ENCODE results near the gene HMGCLL1. TPM values are rescaled to one million over a fixed set of nuclear protein-coding genes. Genes with fewer than 3 reads are reported as not detected.

The HMGCLL1 gene
- total RNA-seq, 3 donors from 2014 or later: 0.27 to 1.0 (median 0.46) TPM

DNA sequence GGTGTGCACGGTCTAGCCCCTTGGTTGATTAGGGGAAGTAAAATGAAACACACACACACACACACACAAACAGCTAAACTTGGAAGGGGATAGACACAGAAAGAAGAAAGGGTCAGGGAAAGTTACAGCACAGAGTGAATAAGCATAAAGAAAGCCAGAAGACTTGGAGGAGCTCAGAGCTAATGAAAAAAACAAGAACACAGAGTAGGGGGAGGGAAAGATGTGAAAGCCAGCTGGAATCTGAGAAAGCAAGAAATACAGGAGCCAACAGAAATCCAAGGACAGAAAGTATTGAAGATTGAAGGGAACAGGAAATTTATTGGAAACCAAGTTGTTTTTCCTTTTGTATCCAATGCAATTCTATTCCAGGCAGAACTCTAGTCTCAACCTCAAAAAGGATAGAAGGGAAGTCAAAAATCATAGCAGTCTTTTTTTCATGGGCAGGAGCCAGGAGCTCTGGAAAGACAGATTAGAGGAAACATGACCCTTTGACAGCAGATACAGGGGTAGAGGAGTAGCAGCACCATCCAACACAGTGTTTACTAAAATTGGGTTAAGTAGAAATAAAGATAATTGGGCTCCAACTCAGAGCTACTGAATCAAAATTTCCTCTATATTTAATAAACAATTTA, 10.1 kb downstream of the HMGCLL1 start:
- DNase-seq (no peak), ATAC-seq (no peak)
- TF ChIP-seq, protein P1, sequence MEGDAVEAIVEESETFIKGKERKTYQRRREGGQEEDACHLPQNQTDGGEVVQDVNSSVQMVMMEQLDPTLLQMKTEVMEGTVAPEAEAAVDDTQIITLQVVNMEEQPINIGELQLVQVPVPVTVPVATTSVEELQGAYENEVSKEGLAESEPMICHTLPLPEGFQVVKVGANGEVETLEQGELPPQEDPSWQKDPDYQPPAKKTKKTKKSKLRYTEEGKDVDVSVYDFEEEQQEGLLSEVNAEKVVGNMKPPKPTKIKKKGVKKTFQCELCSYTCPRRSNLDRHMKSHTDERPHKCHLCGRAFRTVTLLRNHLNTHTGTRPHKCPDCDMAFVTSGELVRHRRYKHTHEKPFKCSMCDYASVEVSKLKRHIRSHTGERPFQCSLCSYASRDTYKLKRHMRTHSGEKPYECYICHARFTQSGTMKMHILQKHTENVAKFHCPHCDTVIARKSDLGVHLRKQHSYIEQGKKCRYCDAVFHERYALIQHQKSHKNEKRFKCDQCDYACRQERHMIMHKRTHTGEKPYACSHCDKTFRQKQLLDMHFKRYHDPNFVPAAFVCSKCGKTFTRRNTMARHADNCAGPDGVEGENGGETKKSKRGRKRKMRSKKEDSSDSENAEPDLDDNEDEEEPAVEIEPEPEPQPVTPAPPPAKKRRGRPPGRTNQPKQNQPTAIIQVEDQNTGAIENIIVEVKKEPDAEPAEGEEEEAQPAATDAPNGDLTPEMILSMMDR (IDR thresholded peaks at IDR 0.05): no peak
- no peaks in the 10 kb centered on the region for H3K4me1 ChIP-seq (ENCODE audit: low read depth)
- H3K9me3 ChIP-seq: no peaks in the 10 kb centered on the region
- intact Hi-C loops (cut with DNase I, micrococcal nuclease): no loop called here
- H3K36me3 ChIP-seq (ENCODE audit: low read depth): no peaks in the 10 kb centered on the region
- no peak overlapping the region for H3K4me3 ChIP-seq

DNA sequence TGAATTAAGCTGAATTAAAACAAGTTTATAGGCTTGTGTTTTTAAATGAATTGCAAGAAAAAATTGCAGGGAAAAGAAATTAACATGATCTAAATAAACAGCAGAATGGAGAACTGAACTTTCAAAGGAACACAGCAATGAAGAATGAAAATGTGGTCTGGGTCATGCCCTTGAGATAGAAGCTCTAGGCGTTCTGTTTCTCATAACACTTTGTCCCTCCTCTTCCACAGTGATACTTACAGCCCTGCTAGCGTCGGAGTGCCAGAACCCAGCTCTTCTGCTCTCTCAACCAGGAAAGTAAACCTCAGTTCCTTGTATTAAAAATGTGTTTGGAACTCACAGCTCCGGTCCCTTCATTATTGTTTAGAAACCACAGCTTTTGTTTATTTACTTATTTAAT, 11.4 kb downstream of the HMGCLL1 start:
- DNase-seq: no peak
- H3K4me3 ChIP-seq: no peak overlapping the region
- no peaks in the 10 kb centered on the region for H3K36me3 ChIP-seq (ENCODE audit: low read depth)
- TF ChIP-seq, protein P1 (IDR thresholded peaks at IDR 0.05): no peak
- H3K4me1 ChIP-seq (ENCODE audit: low read depth): no peaks in the 10 kb centered on the region
- no peak for ATAC-seq
- intact Hi-C loops (cut with DNase I, micrococcal nuclease): no loop called here
- no peaks in the 10 kb centered on the region for H3K9me3 ChIP-seq

DNA sequence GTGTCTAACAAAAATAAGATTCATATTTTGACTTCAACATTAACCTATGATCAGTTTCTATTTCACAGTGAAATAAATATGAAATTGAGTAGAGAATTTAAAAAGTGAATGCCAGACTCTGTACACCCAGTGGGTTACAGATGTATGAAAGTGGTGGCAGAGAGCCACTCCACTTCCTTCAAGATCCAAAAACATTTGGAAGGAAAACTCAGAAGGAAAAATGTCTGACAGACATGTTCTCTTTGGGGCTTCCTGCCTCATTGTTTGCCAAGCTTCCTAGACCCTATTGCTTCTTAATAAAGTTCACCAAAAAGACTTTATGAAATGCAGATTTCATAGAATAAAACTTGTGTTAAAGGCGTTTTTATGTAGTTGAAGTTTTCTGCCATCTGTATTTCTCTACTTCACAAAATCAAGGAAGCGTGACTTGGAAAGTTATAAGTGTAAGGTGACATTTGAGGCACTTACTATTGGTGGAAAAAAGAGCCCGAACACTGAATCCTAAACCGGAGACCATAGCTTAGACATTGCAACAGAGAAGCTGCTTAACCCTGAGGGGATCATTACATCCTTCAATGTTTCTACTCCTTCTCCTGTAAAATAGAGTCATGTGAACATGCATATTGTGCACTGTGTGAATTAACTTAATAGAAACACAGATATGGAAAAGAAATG, 12.8 kb downstream of the HMGCLL1 start:
- no peak for ATAC-seq
- no peak for DNase-seq
- no peaks in the 10 kb centered on the region for H3K9me3 ChIP-seq
- TF ChIP-seq, protein P1 (IDR thresholded peaks at IDR 0.05): no peak
- no peak overlapping the region for H3K4me3 ChIP-seq
- intact Hi-C loops (cut with DNase I, micrococcal nuclease): no loop called here
- no peaks in the 10 kb centered on the region for H3K4me1 ChIP-seq (ENCODE audit: low read depth)
- H3K36me3 ChIP-seq (ENCODE audit: low read depth): no peaks in the 10 kb centered on the region

DNA sequence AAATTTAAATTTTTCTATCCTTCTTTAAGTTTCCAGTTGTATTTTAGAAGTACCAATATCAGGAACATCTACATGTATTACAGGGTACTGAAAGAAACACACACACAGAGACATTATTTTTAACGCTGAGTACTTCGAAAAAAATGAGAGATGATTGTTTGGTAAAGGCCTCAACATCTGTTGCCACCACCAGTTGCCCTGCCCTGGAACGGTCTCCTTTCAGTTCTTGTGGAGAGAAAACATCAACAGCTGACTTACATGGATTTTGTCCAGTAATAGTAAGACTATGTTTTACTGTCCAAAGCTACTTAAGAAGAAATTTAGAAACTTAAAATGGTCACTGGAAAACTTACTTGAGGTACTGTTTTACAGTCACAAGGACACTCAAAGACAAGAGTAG, 16.7 kb downstream of the HMGCLL1 start:
- ATAC-seq: no peak
- H3K9me3 ChIP-seq: no peaks in the 10 kb centered on the region
- H3K36me3 ChIP-seq (ENCODE audit: low read depth): no peaks in the 10 kb centered on the region
- TF ChIP-seq, protein P1 (IDR thresholded peaks at IDR 0.05): no peak
- H3K4me1 ChIP-seq (ENCODE audit: low read depth): no peaks in the 10 kb centered on the region
- no peak for DNase-seq
- H3K4me3 ChIP-seq: no peak overlapping the region
- intact Hi-C loops (cut with DNase I, micrococcal nuclease): no loop called here

DNA sequence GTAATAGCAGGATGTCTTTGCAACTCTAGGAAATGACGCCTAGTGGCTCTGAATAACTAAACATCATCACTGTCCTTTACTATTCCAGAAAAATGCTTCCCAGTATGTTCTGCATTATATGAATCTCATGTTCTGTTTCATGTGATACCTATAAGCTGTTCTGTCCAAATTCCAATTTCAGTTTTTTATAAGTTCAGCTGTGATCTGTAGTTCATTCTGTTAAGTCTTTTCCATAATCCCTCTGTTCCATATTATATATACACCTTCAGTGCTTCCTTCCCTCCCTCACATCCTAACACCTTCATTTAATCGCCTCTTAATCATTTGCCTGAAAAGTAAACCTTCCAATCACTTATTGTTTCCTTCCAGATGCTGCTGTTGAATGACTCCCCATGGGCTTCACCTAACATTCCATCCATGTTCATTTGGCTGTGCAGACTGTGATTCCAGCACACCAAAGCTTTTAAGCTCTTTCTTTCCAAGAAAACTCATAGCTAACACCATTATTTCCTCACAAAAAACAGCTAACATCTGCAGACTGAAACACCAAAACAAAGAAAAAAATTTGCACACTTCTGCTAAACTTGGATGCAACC, 18.6 kb downstream of the HMGCLL1 start:
- intact Hi-C loops (cut with DNase I, micrococcal nuclease): no loop called here
- no peaks in the 10 kb centered on the region for H3K36me3 ChIP-seq (ENCODE audit: low read depth)
- no peak overlapping the region for H3K4me3 ChIP-seq
- TF ChIP-seq, protein P1 (IDR thresholded peaks at IDR 0.05): no peak
- H3K9me3 ChIP-seq: no peaks in the 10 kb centered on the region
- ATAC-seq (no peak), DNase-seq (no peak)
- no peaks in the 10 kb centered on the region for H3K4me1 ChIP-seq (ENCODE audit: low read depth)

Data from mucosa of descending colon (tissue), 3 donors.